ENCODE results near the gene EDEM2. TPM values are rescaled to one million over a fixed set of nuclear protein-coding genes. Genes with fewer than 3 reads are reported as not detected.

EDEM2 gene
- total and polyA plus RNA-seq, 7 experiments from 2014 or later = 15.4 to 38.4 (median 24.2) TPM

DNA sequence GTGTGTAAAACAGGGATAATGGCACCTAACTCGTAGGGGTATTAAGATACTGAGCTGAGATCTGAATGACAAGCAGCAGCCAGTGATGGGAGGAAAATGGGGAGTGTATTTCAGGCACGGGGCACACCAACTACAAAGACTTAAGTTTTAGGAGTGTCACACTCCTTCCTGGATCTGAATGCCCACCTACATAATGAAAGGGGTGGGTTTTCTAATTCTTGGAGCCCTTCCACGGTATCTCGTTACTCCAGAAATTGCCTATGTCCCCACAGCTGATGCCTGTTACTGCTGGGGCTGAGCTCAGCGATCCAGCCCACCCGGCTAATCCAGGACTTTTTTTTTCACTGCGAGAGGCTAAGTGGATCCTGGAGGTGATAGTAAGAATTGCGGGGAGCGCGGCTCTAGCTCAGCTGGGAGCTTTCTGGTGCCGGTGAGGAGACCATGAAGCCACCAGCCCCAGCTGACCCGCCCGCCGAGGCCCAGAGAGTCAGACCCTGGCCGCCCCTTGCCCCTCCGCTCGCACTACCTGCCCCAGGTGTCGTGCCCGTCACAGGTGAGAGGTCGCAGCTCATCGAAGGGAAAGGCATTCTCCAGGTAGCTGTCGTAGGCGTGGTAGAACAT lies 727 bp downstream of the EDEM2 start:
- peak in 2 of 9 donors; percentile 11 to 14 for DNase-seq
- H3K4me3 ChIP-seq (ENCODE audit: low read length) = peak overlapping the region; percentile 88

DNA sequence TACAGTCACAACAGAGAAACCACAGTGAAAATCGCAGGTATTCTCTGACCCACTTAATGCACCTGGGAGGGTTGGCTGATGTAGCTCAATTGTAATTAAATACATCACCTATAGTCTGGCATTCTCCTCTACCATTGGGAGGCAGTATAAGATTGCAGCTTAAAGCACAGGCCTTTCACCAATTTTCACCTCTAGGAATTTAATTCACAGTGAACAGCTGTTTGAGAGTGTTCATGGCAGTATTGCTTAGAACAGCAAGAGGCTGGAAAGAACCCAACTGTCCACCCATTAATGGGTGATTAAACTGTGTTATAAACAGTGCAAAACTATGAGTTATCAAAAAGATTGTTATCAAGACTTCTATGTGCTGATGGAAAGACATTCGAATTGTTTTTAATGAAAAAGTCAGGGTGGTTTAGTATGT lies 2.0 kb downstream of the EDEM2 start:
- no peak overlapping the region for H3K4me3 ChIP-seq (ENCODE audit: low read length)
- POLR2A ChIA-PET = no interaction called here
- Mint-ChIP-seq H3K4me3 (peak overlapping the region; percentile 22 to 75 (median 57)), H3K9me3 (no peaks in the 10 kb centered on the region), H3K36me3 (peaks cover 5 to 26% (median 13%) of the 10 kb centered on the region in 5 donors), H3K27me3 (peaks cover 0 to 4% (median 0%) of the 10 kb centered on the region in 5 donors), H3K4me1 (peaks cover 28 to 59% (median 43%) of the 10 kb centered on the region in 7 donors), H3K27ac (peak overlapping the region in 8 of 9 donors; percentile 20 to 61 (median 40))
- no peaks in the 10 kb centered on the region for H3K9me3 ChIP-seq (ENCODE audit: control insufficient read depth in 2 of 3, low read length in 3 of 3)
- no peak overlapping the region for H3K27ac ChIP-seq (ENCODE audit: low read depth, low read length)
- intact Hi-C loops (cut with micrococcal nuclease) = loop anchor here in 1 of 2 donors (1.0 to 5.0 kb wide), 4 partner anchors 63 to 273 kb away; partner anchors contain the start of gene GGT7
- H3K27me3 ChIP-seq (ENCODE audit: control insufficient read depth in 2 of 2, insufficient read depth in 2 of 2, low read length in 2 of 2) = no peaks in the 10 kb centered on the region
- CTCF ChIA-PET = interaction anchor here (0.6 to 1.1 kb wide), 7 partner anchors 33 to 303 kb away, joined by 3 to 6 read pairs (median 4); no protein-coding TSS in a partner anchor
- H3K36me3 ChIP-seq (ENCODE audit: control insufficient read depth in 2 of 3, insufficient read depth in 3 of 3, low read length in 3 of 3) = peaks cover 0 to 31% (median 7%) of the 10 kb centered on the region in 3 experiments
- H3K4me1 ChIP-seq (ENCODE audit: control insufficient read depth in 2 of 2, insufficient read depth in 2 of 2, low read length in 2 of 2) = peaks cover 12 to 14% of the 10 kb centered on the region in 2 donors
- ATAC-seq (peak; percentile 64), DNase-seq (peak in 7 of 9 donors; percentile 16 to 75 (median 51))

More for the DNA sequence above, 727 bp downstream of the EDEM2 start:
- intact Hi-C loops (cut with micrococcal nuclease) = loop anchor here (2.0 to 5.0 kb wide), 5 partner anchors 106 to 844 kb away; partner anchors contain the start of genes ACSS2 (in 1 of the 2), AHCY (in 1 of the 2), DYNLRB1 (in 1 of the 2) and GGT7 (in 1 of the 2)
- peak overlapping the region; percentile 75 for H3K27ac ChIP-seq (ENCODE audit: low read depth, low read length)
- Mint-ChIP-seq H3K27me3 (peaks cover 0 to 6% (median 0%) of the 10 kb centered on the region in 5 donors), H3K4me3 (peak overlapping the region; percentile 90 to 99 (median 96)), H3K9me3 (no peaks in the 10 kb centered on the region), H3K36me3 (peaks cover under 1 to 16% (median 8%) of the 10 kb centered on the region in 5 donors), H3K27ac (peak overlapping the region; percentile 82 to 96 (median 93)), H3K4me1 (peaks cover 19 to 55% (median 37%) of the 10 kb centered on the region in 7 donors)
- peaks cover 12 to 14% of the 10 kb centered on the region in 2 donors for H3K4me1 ChIP-seq (ENCODE audit: control insufficient read depth in 2 of 2, insufficient read depth in 2 of 2, low read length in 2 of 2)
- no peaks in the 10 kb centered on the region for H3K27me3 ChIP-seq (ENCODE audit: control insufficient read depth in 2 of 2, insufficient read depth in 2 of 2, low read length in 2 of 2)
- no peaks in the 10 kb centered on the region for H3K9me3 ChIP-seq (ENCODE audit: control insufficient read depth in 2 of 3, low read length in 3 of 3)
- ATAC-seq = peak; percentile 0
- ChIA-PET CTCF (interaction anchor here (0.6 to 1.3 kb wide), 5 partner anchors 33 to 159 kb away, joined by 3 to 5 read pairs (median 4); no protein-coding TSS in a partner anchor), POLR2A (interaction anchor here (0.6 to 1.9 kb wide), 10 partner anchors 15 to 1034 kb away, joined by 3 to 10 read pairs (median 4); partner anchors contain the start of genes EIF2S2, MMP24OS and TRPC4AP)
- H3K36me3 ChIP-seq (ENCODE audit: control insufficient read depth in 2 of 3, insufficient read depth in 3 of 3, low read length in 3 of 3) = peaks cover 0 to 25% (median 7%) of the 10 kb centered on the region in 3 experiments

DNA sequence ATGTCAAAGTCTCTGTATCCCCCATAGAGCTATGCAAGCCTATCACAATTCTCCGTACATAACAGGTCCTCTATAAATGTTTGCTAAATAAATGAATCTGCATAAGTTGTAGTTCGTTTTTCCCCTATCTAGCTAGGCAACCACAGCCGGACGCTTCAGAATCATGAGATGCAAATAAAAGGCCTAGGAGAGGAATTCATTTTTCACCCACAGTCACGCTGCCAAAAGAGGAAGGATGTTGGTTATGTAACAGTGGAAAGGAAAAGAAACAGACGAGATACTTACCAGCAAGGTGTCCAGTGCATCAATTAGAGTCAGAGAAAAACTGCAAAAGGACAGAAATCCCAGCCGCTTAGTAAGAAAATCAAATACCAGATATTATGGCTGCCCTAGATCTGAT lies 2.4 kb downstream of the EDEM2 start:
- Histone ChIP-seq H3K4me1 (ENCODE audit: control insufficient read depth in 2 of 2, insufficient read depth in 2 of 2, low read length in 2 of 2) (peaks cover 12 to 14% of the 10 kb centered on the region in 2 donors), H3K4me3 (ENCODE audit: low read length) (no peak overlapping the region), H3K36me3 (ENCODE audit: control insufficient read depth in 2 of 3, insufficient read depth in 3 of 3, low read length in 3 of 3) (peaks cover 0 to 35% (median 7%) of the 10 kb centered on the region in 3 experiments), H3K27me3 (ENCODE audit: control insufficient read depth in 2 of 2, insufficient read depth in 2 of 2, low read length in 2 of 2) (no peaks in the 10 kb centered on the region), H3K9me3 (ENCODE audit: control insufficient read depth in 2 of 3, low read length in 3 of 3) (no peaks in the 10 kb centered on the region), H3K27ac (ENCODE audit: low read depth, low read length) (no peak overlapping the region)
- peak overlapping the region in 4 of 10 donors; percentile 2 to 60 (median 26) for H3K4me3 Mint-ChIP-seq
- H3K9me3 Mint-ChIP-seq = no peaks in the 10 kb centered on the region
- ChIA-PET POLR2A (no interaction called here), CTCF (interaction anchor here (0.6 to 1.1 kb wide), 8 partner anchors 33 to 303 kb away, joined by 3 to 6 read pairs (median 3); no protein-coding TSS in a partner anchor)
- intact Hi-C loops (cut with micrococcal nuclease) = loop anchor here in 1 of 2 donors (1.0 to 5.0 kb wide), 4 partner anchors 64 to 272 kb away; partner anchors contain the start of gene GGT7
- peak overlapping the region in 5 of 9 donors; percentile 20 to 60 (median 39) for H3K27ac Mint-ChIP-seq
- ATAC-seq (peak; percentile 43), DNase-seq (no peak)
- peaks cover 0 to 4% (median 0%) of the 10 kb centered on the region in 5 donors for H3K27me3 Mint-ChIP-seq
- peaks cover 31 to 58% (median 43%) of the 10 kb centered on the region in 7 donors for H3K4me1 Mint-ChIP-seq
- peaks cover 5 to 29% (median 14%) of the 10 kb centered on the region in 5 donors for H3K36me3 Mint-ChIP-seq

DNA sequence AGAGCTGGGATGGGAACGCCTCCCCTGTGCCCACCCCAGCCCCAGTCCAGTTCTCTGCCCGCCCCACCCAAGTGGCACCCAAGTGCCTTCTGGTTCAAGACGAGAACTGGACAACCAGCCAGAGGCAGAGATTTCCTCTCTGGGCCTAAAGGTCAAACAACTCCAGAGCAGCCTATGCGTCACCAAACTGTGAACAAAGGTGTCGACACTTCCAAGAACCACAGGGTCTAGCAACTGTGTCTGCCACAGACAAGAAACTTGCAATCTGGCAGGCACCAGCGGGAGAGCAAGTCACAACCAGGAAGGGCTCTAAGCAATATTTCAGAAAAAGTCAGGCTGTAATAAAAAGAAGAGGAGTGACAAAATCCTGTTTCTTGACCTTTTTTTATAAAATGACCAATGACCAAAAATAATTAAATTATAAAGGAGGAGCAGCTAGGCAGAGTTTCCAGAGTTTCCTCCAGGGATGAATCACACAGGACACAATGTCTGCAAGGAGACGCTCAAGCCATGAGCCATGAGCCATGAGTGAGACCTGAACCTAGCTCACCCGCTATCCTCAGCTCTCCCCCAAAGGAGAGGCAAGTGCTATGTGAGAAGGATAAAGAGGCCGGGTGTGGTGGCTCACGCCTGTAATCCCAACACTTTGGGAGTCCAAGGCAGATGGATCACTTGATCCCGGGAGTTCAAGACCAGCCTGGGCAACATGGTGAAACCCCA lies 11.1 kb downstream of the EDEM2 start:
- Histone ChIP-seq H3K27me3 (ENCODE audit: control insufficient read depth in 2 of 2, insufficient read depth in 2 of 2, low read length in 2 of 2) (no peaks in the 10 kb centered on the region), H3K4me3 (ENCODE audit: low read length) (no peak overlapping the region), H3K9me3 (ENCODE audit: control insufficient read depth in 2 of 3, low read length in 3 of 3) (no peaks in the 10 kb centered on the region), H3K4me1 (ENCODE audit: control insufficient read depth in 2 of 2, insufficient read depth in 2 of 2, low read length in 2 of 2) (no peaks in the 10 kb centered on the region), H3K36me3 (ENCODE audit: control insufficient read depth in 2 of 3, insufficient read depth in 3 of 3, low read length in 3 of 3) (peaks cover 0 to 78% (median 13%) of the 10 kb centered on the region in 3 experiments), H3K27ac (ENCODE audit: low read depth, low read length) (no peak overlapping the region)
- Mint-ChIP-seq H3K27ac (peak overlapping the region in 1 of 9 donors; percentile 4), H3K27me3 (no peaks in the 10 kb centered on the region), H3K9me3 (no peaks in the 10 kb centered on the region), H3K36me3 (peaks cover 6 to 44% (median 21%) of the 10 kb centered on the region in 5 donors), H3K4me1 (peaks cover 0 to 8% (median 4%) of the 10 kb centered on the region in 7 donors), H3K4me3 (no peak overlapping the region)
- ATAC-seq = no peak
- no peak for DNase-seq
- intact Hi-C loops (cut with micrococcal nuclease) = no loop called here
- ChIA-PET CTCF (interaction anchor here (0.7 kb wide), 1 partner anchor 40 kb away, joined by 5 read pairs; no protein-coding TSS in a partner anchor), POLR2A (interaction anchor here (0.7 kb wide), 1 partner anchor 162 kb away, joined by 3 read pairs; no protein-coding TSS in a partner anchor)

DNA sequence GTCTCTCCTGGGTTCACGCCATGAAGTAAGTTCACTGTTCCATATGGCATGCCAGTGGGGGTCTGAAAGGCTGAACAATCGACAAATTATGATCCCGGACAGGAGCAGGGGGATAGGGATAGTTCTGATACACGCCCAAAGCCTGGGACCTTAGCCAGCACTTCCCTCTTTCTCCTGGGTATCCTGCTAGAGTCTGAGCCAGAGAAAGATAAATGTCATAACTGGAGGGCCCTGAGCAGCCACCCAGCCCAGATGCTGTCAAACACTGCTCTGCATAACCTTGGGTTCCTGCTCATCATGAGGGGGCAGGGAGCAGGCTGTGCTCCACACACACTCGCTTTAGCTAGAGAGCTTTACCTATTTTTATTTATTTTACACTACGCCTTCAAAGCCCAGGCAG lies 12.3 kb downstream of the EDEM2 start:
- Mint-ChIP-seq H3K36me3 (peaks cover 6 to 42% (median 22%) of the 10 kb centered on the region in 5 donors), H3K4me1 (peaks cover 0 to 2% (median 0%) of the 10 kb centered on the region in 7 donors), H3K27ac (peak overlapping the region in 1 of 9 donors; percentile 22), H3K27me3 (no peaks in the 10 kb centered on the region), H3K4me3 (no peak overlapping the region), H3K9me3 (no peaks in the 10 kb centered on the region)
- intact Hi-C loops (cut with micrococcal nuclease) = no loop called here
- Histone ChIP-seq H3K4me1 (ENCODE audit: control insufficient read depth in 2 of 2, insufficient read depth in 2 of 2, low read length in 2 of 2) (no peaks in the 10 kb centered on the region), H3K27me3 (ENCODE audit: control insufficient read depth in 2 of 2, insufficient read depth in 2 of 2, low read length in 2 of 2) (no peaks in the 10 kb centered on the region), H3K9me3 (ENCODE audit: control insufficient read depth in 2 of 3, low read length in 3 of 3) (no peaks in the 10 kb centered on the region), H3K27ac (ENCODE audit: low read depth, low read length) (no peak overlapping the region), H3K4me3 (ENCODE audit: low read length) (no peak overlapping the region), H3K36me3 (ENCODE audit: control insufficient read depth in 2 of 3, insufficient read depth in 3 of 3, low read length in 3 of 3) (peaks cover 6 to 84% (median 15%) of the 10 kb centered on the region in 3 experiments)
- no peak for ATAC-seq
- CTCF ChIA-PET = no interaction called here
- no peak for DNase-seq
- POLR2A ChIA-PET = no interaction called here

DNA sequence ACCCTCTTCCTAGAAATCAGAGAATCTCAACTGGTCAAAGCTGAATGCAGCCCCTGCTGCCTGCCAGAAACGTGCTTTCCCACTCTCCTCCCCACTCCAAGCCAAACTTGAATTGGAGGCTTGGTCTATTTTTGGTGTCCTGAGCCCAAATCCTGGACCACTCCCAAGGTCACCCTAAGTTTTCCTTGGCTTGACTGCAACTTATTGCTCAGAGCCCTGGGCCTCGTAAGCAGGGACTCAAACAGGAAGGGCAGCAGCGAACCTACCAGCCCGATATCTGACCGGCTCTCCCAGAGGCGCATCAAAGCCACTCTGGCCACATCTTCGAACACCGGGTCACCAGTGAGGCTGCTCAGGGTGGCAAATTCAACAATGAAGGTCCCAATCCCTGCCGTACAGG lies 12.7 kb downstream of the EDEM2 start:
- H3K4me3 ChIP-seq (ENCODE audit: low read length) = no peak overlapping the region
- H3K4me1 ChIP-seq (ENCODE audit: control insufficient read depth in 2 of 2, insufficient read depth in 2 of 2, low read length in 2 of 2) = no peaks in the 10 kb centered on the region
- intact Hi-C loops (cut with micrococcal nuclease) = no loop called here
- peak overlapping the region in 1 of 9 donors; percentile 52 for H3K27ac Mint-ChIP-seq
- no peaks in the 10 kb centered on the region for H3K9me3 ChIP-seq (ENCODE audit: control insufficient read depth in 2 of 3, low read length in 3 of 3)
- ChIA-PET CTCF (no interaction called here), POLR2A (no interaction called here)
- no peak overlapping the region for H3K4me3 Mint-ChIP-seq
- H3K27me3 ChIP-seq (ENCODE audit: control insufficient read depth in 2 of 2, insufficient read depth in 2 of 2, low read length in 2 of 2) = no peaks in the 10 kb centered on the region
- H3K27ac ChIP-seq (ENCODE audit: low read depth, low read length) = no peak overlapping the region
- H3K36me3 Mint-ChIP-seq = peaks cover 6 to 42% (median 22%) of the 10 kb centered on the region in 5 donors
- H3K36me3 ChIP-seq (ENCODE audit: control insufficient read depth in 2 of 3, insufficient read depth in 3 of 3, low read length in 3 of 3) = peaks cover 6 to 83% (median 15%) of the 10 kb centered on the region in 3 experiments
- H3K27me3 Mint-ChIP-seq = no peaks in the 10 kb centered on the region
- H3K4me1 Mint-ChIP-seq = peaks cover 0 to 2% (median 0%) of the 10 kb centered on the region in 7 donors
- DNase-seq (no peak), ATAC-seq (no peak)
- H3K9me3 Mint-ChIP-seq = no peaks in the 10 kb centered on the region

All from naive thymus-derived CD4-positive, alpha-beta T cell (primary cell).